ENCODE results near the gene SLC2A2.

DNA sequence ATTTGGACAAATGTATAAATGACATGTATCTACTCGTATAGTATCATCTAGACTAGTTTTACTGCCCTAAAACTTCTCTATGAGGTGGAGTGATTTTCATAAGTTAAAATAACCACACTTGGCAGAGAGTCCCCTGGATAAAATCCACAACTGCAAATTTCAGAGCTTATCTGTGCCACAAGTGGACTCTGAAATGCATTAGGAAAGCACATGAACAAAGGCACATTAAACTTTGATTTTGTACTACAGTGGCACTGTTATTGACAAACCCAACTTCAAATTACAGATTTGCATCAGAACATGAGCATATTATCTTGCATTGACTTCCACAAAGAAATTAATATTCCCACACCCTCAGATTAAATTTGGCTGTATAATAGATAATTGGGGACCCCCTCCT lies 60.0 kb downstream of the SLC2A2 start:
- TF ChIP-seq, protein P1, sequence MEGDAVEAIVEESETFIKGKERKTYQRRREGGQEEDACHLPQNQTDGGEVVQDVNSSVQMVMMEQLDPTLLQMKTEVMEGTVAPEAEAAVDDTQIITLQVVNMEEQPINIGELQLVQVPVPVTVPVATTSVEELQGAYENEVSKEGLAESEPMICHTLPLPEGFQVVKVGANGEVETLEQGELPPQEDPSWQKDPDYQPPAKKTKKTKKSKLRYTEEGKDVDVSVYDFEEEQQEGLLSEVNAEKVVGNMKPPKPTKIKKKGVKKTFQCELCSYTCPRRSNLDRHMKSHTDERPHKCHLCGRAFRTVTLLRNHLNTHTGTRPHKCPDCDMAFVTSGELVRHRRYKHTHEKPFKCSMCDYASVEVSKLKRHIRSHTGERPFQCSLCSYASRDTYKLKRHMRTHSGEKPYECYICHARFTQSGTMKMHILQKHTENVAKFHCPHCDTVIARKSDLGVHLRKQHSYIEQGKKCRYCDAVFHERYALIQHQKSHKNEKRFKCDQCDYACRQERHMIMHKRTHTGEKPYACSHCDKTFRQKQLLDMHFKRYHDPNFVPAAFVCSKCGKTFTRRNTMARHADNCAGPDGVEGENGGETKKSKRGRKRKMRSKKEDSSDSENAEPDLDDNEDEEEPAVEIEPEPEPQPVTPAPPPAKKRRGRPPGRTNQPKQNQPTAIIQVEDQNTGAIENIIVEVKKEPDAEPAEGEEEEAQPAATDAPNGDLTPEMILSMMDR (IDR thresholded peaks at IDR 0.05): no peak
- TF ChIP-seq ELF4 (CRISPR knock-in tag; IDR thresholded peaks at IDR 0.05; ENCODE audit: low read depth) (no peak), CREB1 (CRISPR knock-in tag; IDR thresholded peaks at IDR 0.05) (no peak)
- TF ChIP-seq, protein P2, sequence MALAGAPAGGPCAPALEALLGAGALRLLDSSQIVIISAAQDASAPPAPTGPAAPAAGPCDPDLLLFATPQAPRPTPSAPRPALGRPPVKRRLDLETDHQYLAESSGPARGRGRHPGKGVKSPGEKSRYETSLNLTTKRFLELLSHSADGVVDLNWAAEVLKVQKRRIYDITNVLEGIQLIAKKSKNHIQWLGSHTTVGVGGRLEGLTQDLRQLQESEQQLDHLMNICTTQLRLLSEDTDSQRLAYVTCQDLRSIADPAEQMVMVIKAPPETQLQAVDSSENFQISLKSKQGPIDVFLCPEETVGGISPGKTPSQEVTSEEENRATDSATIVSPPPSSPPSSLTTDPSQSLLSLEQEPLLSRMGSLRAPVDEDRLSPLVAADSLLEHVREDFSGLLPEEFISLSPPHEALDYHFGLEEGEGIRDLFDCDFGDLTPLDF (CRISPR knock-in tag; IDR thresholded peaks at IDR 0.05): no peak
- TF ChIP-seq, protein P3, sequence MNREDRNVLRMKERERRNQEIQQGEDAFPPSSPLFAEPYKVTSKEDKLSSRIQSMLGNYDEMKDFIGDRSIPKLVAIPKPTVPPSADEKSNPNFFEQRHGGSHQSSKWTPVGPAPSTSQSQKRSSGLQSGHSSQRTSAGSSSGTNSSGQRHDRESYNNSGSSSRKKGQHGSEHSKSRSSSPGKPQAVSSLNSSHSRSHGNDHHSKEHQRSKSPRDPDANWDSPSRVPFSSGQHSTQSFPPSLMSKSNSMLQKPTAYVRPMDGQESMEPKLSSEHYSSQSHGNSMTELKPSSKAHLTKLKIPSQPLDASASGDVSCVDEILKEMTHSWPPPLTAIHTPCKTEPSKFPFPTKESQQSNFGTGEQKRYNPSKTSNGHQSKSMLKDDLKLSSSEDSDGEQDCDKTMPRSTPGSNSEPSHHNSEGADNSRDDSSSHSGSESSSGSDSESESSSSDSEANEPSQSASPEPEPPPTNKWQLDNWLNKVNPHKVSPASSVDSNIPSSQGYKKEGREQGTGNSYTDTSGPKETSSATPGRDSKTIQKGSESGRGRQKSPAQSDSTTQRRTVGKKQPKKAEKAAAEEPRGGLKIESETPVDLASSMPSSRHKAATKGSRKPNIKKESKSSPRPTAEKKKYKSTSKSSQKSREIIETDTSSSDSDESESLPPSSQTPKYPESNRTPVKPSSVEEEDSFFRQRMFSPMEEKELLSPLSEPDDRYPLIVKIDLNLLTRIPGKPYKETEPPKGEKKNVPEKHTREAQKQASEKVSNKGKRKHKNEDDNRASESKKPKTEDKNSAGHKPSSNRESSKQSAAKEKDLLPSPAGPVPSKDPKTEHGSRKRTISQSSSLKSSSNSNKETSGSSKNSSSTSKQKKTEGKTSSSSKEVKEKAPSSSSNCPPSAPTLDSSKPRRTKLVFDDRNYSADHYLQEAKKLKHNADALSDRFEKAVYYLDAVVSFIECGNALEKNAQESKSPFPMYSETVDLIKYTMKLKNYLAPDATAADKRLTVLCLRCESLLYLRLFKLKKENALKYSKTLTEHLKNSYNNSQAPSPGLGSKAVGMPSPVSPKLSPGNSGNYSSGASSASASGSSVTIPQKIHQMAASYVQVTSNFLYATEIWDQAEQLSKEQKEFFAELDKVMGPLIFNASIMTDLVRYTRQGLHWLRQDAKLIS (CRISPR knock-in tag; IDR thresholded peaks at IDR 0.05; ENCODE audit: borderline replicate concordance): no peak
